BLaER1 treated with 17β-estradiol and CSF1 and Interleukin-3, amounts not matched to agents 10 nM and 100 nM (cell line): ENCODE measurements around the gene HPS1.

ENCODE experiments used
- H3K27ac ChIP-seq, 11 experiments: shearing (Covaris generic); formaldehyde crosslinking; 2 replicates each; pipeline ENCODE4 v1.8.1; 2022
- H3K27me3 ChIP-seq, 11 experiments: shearing (Covaris generic); formaldehyde crosslinking; 2 replicates each; pipeline ENCODE4 v1.8.1; 2022
- H3K36me3 ChIP-seq, 11 experiments: shearing (Covaris generic); formaldehyde crosslinking; 2 replicates each; pipeline ENCODE4 v1.8.1; 2022
- H3K4me1 ChIP-seq, 10 experiments: shearing (Covaris generic); formaldehyde crosslinking; 2 replicates each; pipeline ENCODE4 v1.8.1; 2022
- H3K4me2 ChIP-seq, 11 experiments: shearing (Covaris generic); formaldehyde crosslinking; 2 replicates each; pipeline ENCODE4 v1.8.1; 2022
- H3K4me3 ChIP-seq, 10 experiments: shearing (Covaris generic); formaldehyde crosslinking; 2 replicates each; pipeline ENCODE4 v1.8.1; 2022
- H3K9ac ChIP-seq, 11 experiments: shearing (Covaris generic); formaldehyde crosslinking; 2 replicates each; pipeline ENCODE4 v1.8.1; 2022
- H3K9me3 ChIP-seq, 11 experiments: shearing (Covaris generic); formaldehyde crosslinking; replicated peaks in 1 of 11; 2 replicates each; pipeline ENCODE4 v1.8.1; 2022
- H4K20me1 ChIP-seq, 11 experiments: shearing (Covaris generic); formaldehyde crosslinking; 2 replicates each; pipeline ENCODE4 v1.8.1; 2022
- Cebpa-rat ChIP-seq, 11 experiments: shearing (Covaris generic); IDR thresholded peaks; 2 replicates each; pipeline ENCODE4 v1.8.1; 2022

HPS1 gene

GRCh38 chr10:98377001-98377400, 69.7 kb downstream of the HPS1 start:
- Histone ChIP-seq H3K4me1 (peaks cover 0 to 41% (median under 1%) of the 10 kb centered on the region in 10 experiments; a peak in 8 of 20 replicates), H3K4me2 (no peak overlapping the region), H3K27ac (no peak overlapping the region), H4K20me1 (no peaks in the 10 kb centered on the region), H3K4me3 (no peak overlapping the region), H3K9me3 (peaks cover 0 to 9% (median 6%) of the 10 kb centered on the region in 11 experiments; a peak in 13 of 22 replicates), H3K9ac (no peak overlapping the region), H3K27me3 (no peaks in the 10 kb centered on the region), H3K36me3 (no peaks in the 10 kb centered on the region)
- no peak for TF ChIP-seq Cebpa-rat (IDR thresholded peaks at IDR 0.05)

DNA sequence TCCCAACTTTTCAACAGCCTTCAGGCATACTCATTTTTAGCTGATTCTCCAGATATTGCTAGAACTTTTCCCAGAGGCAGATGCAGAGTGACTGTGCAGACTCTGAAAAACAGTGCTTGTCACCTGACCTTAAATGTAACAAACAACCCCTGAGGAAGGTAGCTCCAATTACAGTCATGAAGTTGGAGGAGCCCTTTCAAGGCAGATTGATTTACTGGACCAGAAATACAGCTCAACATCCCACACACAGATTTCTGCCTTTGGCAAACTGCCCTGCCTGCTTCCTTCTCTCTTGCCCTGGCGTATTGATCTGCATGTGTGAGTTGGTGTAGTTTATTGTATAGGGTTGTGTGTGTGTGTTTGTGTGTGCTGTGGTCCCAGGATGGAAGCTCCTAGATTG, 70.2 kb downstream of the HPS1 start:
- Histone ChIP-seq H3K27ac (no peak overlapping the region), H3K4me1 (peaks cover 4 to 45% (median 5%) of the 10 kb centered on the region in 10 experiments), H3K9me3 (peaks cover 0 to 9% (median 6%) of the 10 kb centered on the region in 11 experiments; a peak in 13 of 22 replicates), H3K4me2 (peak overlapping the region in 2 of 11 experiments; percentile 7 to 21; a peak in 1 of 22 replicates), H3K4me3 (no peak overlapping the region), H4K20me1 (no peaks in the 10 kb centered on the region), H3K36me3 (no peaks in the 10 kb centered on the region), H3K27me3 (no peaks in the 10 kb centered on the region), H3K9ac (no peak overlapping the region)
- no peak for TF ChIP-seq Cebpa-rat (IDR thresholded peaks at IDR 0.05)

- H3K4me3 ChIP-seq = no peak overlapping the region
- H4K20me1 ChIP-seq = no peaks in the 10 kb centered on the region
- TF ChIP-seq Cebpa-rat (IDR thresholded peaks at IDR 0.05) = no peak
- no peak overlapping the region for H3K27ac ChIP-seq
- peak overlapping the region in 3 of 11 experiments; percentile 40 to 85 (median 73); a peak in 6 of 22 replicates for H3K4me2 ChIP-seq
- no peak overlapping the region for H3K9ac ChIP-seq
- H3K36me3 ChIP-seq = no peaks in the 10 kb centered on the region
- peaks cover 0 to 9% (median 6%) of the 10 kb centered on the region in 11 experiments; a peak in 13 of 22 replicates for H3K9me3 ChIP-seq
- peaks cover 14 to 54% (median 19%) of the 10 kb centered on the region in 10 experiments for H3K4me1 ChIP-seq
- H3K27me3 ChIP-seq = no peaks in the 10 kb centered on the region
Observed at GRCh38 chr10:98374217-98374985, 72.3 kb downstream of the HPS1 start.

GRCh38 chr10:98373260-98374040, 73.3 kb downstream of the HPS1 start:
- Histone ChIP-seq H3K4me2 (peak overlapping the region in 3 of 11 experiments; percentile 45 to 85 (median 73); a peak in 6 of 22 replicates), H4K20me1 (no peaks in the 10 kb centered on the region), H3K9ac (no peak overlapping the region), H3K27ac (no peak overlapping the region), H3K4me1 (peaks cover 14 to 54% (median 19%) of the 10 kb centered on the region in 10 experiments), H3K36me3 (no peaks in the 10 kb centered on the region), H3K4me3 (no peak overlapping the region), H3K27me3 (no peaks in the 10 kb centered on the region), H3K9me3 (peaks cover 0 to 9% (median 6%) of the 10 kb centered on the region in 11 experiments; a peak in 13 of 22 replicates)
- no peak for TF ChIP-seq Cebpa-rat (IDR thresholded peaks at IDR 0.05)

DNA sequence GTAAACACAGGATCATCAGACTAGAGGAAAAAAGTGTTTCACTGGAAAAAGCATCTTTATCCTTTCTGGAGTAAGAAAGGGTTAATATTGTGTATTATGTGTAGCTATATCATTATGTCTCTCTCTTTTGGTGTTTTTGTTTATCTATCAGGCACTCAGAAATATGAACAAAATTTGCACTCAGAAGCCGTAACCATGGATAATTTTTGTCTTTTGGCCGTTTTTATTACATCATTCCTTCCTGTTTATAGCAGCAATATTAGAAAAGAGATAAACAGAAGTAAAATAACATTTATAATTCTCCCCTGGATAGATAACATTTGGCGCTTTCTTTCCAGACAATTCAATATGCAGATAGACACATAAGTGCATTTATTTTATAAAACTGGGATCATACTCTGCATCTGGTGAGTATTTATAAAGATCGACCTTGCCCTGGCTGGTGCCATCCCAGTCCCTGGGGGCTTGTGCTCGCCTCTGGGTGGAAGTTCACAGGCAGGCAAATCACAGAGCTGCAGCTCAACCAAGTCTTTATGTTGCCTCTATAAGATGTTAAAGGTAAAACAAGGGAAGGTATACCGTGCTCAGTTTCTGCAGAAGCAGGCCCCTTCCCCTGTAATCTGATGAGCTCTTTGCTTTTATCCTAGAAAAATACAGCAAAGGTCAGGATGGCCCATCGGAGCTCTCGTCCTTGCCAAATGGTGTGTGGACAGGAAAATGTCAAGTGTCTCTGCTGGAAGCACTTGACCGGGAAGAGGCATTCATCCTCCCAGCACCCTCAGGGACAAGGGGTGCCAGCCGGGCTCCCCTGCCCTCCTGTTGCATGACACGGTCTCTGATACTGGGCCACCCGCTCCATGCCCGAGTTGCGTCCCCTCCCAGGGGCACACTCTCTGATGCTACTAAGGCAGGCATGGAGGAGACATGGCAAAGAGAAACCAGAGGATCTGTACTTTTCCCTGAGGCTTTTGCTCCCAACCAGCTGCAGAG, 75.6 kb downstream of the HPS1 start:
- Histone ChIP-seq H3K4me2 (peak overlapping the region; percentile 33 to 81 (median 64); a peak in 21 of 22 replicates), H3K27ac (peak overlapping the region in 1 of 11 experiments; percentile 28; a peak in 1 of 22 replicates), H3K4me1 (peaks cover 14 to 46% (median 19%) of the 10 kb centered on the region in 10 experiments), H3K36me3 (no peaks in the 10 kb centered on the region), H3K9me3 (no peaks in the 10 kb centered on the region), H3K4me3 (no peak overlapping the region), H4K20me1 (no peaks in the 10 kb centered on the region), H3K27me3 (no peaks in the 10 kb centered on the region), H3K9ac (peak overlapping the region in 1 of 11 experiments; percentile 4; a peak in 1 of 22 replicates)
- TF ChIP-seq Cebpa-rat (IDR thresholded peaks at IDR 0.05) = no peak

DNA sequence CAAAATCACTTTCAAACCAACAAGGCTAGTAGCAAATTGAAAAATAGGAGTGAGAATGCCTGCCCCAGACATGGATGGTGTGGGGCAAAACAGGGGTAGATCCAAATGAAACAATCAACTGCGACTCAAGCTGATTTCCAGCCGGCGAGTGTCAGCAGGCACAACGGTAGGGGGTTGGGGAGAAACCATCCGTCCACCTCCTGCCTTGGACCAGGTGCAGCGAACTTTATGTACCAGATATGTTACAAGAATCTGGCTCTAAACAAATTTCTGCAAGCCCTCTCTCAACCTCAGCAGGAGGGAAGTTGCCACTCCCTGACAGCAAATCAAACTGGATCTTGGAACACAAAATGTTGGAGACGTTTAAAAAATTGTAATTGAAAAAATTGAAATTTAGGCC, 76.9 kb downstream of the HPS1 start:
- Histone ChIP-seq H3K4me3 (no peak overlapping the region), H3K4me1 (peaks cover 21 to 39% (median 29%) of the 10 kb centered on the region in 10 experiments), H3K36me3 (no peaks in the 10 kb centered on the region), H3K9ac (no peak overlapping the region), H3K9me3 (no peaks in the 10 kb centered on the region), H3K27me3 (no peaks in the 10 kb centered on the region), H3K27ac (no peak overlapping the region), H4K20me1 (no peaks in the 10 kb centered on the region), H3K4me2 (no peak overlapping the region)
- TF ChIP-seq Cebpa-rat (IDR thresholded peaks at IDR 0.05) = no peak

DNA sequence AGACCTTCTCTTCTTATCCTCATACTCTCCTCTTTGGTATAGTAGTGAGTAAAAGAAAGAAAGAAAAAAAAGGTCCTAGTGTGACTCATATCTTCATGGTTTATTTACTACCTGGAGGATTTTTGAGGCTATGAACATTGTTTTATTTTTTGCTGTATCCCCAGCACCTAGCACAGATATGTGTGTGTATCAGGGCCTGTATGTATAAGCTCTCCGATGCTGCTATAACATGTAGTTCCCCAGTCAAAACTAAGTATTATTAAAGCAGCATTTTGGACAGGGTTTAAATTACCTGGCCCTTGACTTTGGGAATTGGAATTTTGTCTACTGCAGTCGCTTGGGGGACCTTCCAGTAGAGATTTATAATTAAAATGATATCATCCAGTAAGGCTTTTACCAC, 78.1 kb downstream of the HPS1 start:
- Histone ChIP-seq H4K20me1 (no peaks in the 10 kb centered on the region), H3K36me3 (no peaks in the 10 kb centered on the region), H3K4me1 (peaks cover 22 to 40% (median 33%) of the 10 kb centered on the region in 10 experiments), H3K9ac (no peak overlapping the region), H3K4me2 (no peak overlapping the region), H3K9me3 (no peaks in the 10 kb centered on the region), H3K27me3 (no peaks in the 10 kb centered on the region), H3K4me3 (no peak overlapping the region), H3K27ac (no peak overlapping the region)
- no peak for TF ChIP-seq Cebpa-rat (IDR thresholded peaks at IDR 0.05)

GRCh38 chr10:98367604-98368451, 78.9 kb downstream of the HPS1 start:
- Histone ChIP-seq H4K20me1 (no peaks in the 10 kb centered on the region), H3K4me3 (no peak overlapping the region), H3K36me3 (no peaks in the 10 kb centered on the region), H3K9me3 (no peaks in the 10 kb centered on the region), H3K27ac (no peak overlapping the region), H3K4me2 (no peak overlapping the region), H3K4me1 (peaks cover 14 to 40% (median 31%) of the 10 kb centered on the region in 10 experiments), H3K27me3 (no peaks in the 10 kb centered on the region), H3K9ac (no peak overlapping the region)
- no peak for TF ChIP-seq Cebpa-rat (IDR thresholded peaks at IDR 0.05)
